ENCODE data around the gene MOCS3.

MOCS3 gene

GRCh38 chr20:50980851-50981713, 22.5 kb downstream of the MOCS3 start:
- peak; percentile 84 for DNase-seq (ENCODE audit: low read depth, low spot score)

- DNase-seq (ENCODE audit: low read depth, low spot score), result no peak
Observed at GRCh38 chr20:50981714-50982048, 23.1 kb downstream of the MOCS3 start.

- DNase-seq (ENCODE audit: low read depth, low spot score), result peak; percentile 62
Observed at GRCh38 chr20:50982363-50982762, 23.7 kb downstream of the MOCS3 start.

- no peak for DNase-seq (ENCODE audit: low read depth, low spot score)
Observed at GRCh38 chr20:50983321-50983720, 24.7 kb downstream of the MOCS3 start.

GRCh38 chr20:50987493-50988210, 29.0 kb downstream of the MOCS3 start:
- DNase-seq (ENCODE audit: low read depth, low spot score), result peak; percentile 94

- DNase-seq (ENCODE audit: low read depth, low spot score), result no peak
Observed at GRCh38 chr20:50991076-50991475, 32.5 kb downstream of the MOCS3 start.

- DNase-seq (ENCODE audit: low read depth, low spot score), result no peak
Observed at GRCh38 chr20:50992336-50992732, 33.7 kb downstream of the MOCS3 start.

GRCh38 chr20:50992733-50993457, 34.3 kb downstream of the MOCS3 start:
- DNase-seq (ENCODE audit: low read depth, low spot score), result peak; percentile 76

GRCh38 chr20:50993876-50994275, 35.3 kb downstream of the MOCS3 start:
- peak; percentile 34 for DNase-seq (ENCODE audit: low read depth, low spot score)

GRCh38 chr20:50995506-50995905, 36.9 kb downstream of the MOCS3 start:
- no peak for DNase-seq (ENCODE audit: low read depth, low spot score)

- DNase-seq (ENCODE audit: low read depth, low spot score), result peak; percentile 54
Observed at GRCh38 chr20:50996901-50997865, 38.6 kb downstream of the MOCS3 start.

GRCh38 chr20:50999355-50999754, 40.7 kb downstream of the MOCS3 start:
- DNase-seq (ENCODE audit: low read depth, low spot score), result no peak

GRCh38 chr20:51001430-51002265, 43.0 kb downstream of the MOCS3 start:
- peak; percentile 38 for DNase-seq (ENCODE audit: low read depth, low spot score)

GRCh38 chr20:51002633-51003032, 44.0 kb downstream of the MOCS3 start:
- no peak for DNase-seq (ENCODE audit: low read depth, low spot score)

GRCh38 chr20:51003753-51004152, 45.1 kb downstream of the MOCS3 start:
- DNase-seq (ENCODE audit: low read depth, low spot score), result no peak

- DNase-seq (ENCODE audit: low read depth, low spot score), result no peak
Observed at GRCh38 chr20:51004305-51004727, 45.7 kb downstream of the MOCS3 start.

GRCh38 chr20:51004781-51005180, 46.2 kb downstream of the MOCS3 start:
- no peak for DNase-seq (ENCODE audit: low read depth, low spot score)

- no peak for DNase-seq (ENCODE audit: low read depth, low spot score)
Observed at GRCh38 chr20:51005214-51005613, 46.6 kb downstream of the MOCS3 start.

- no peak for DNase-seq (ENCODE audit: low read depth, low spot score)
Observed at GRCh38 chr20:51008718-51009117, 50.1 kb downstream of the MOCS3 start.
